GM19372 (cell line): ENCODE results near the gene HHIPL1.

ENCODE experiments used
- ATAC-seq: cut with Tn5 transposase; IDR thresholded peaks from one replicate; pipeline ENCODE4 v1.9.1; 2021; ENCODE audit warnings: mild to moderate bottlenecking, low read depth, moderate library complexity; ENCODE audit not compliant: unreplicated experiment

HHIPL1 gene

GRCh38 chr14:99672506-99673304 is 27.8 kb downstream of the HHIPL1 start:
- peak; percentile 75 for ATAC-seq

- ATAC-seq: no peak
Observed at GRCh38 chr14:99673305-99674063, 28.6 kb downstream of the HHIPL1 start.

- ATAC-seq: no peak
Observed at GRCh38 chr14:99674064-99674650, 29.2 kb downstream of the HHIPL1 start.

GRCh38 chr14:99674776-99675381 is 29.9 kb downstream of the HHIPL1 start:
- no peak for ATAC-seq

GRCh38 chr14:99675382-99675835 is 30.5 kb downstream of the HHIPL1 start:
- ATAC-seq: no peak

- no peak for ATAC-seq
Observed at GRCh38 chr14:99675951-99676350, 31.0 kb downstream of the HHIPL1 start.

GRCh38 chr14:99676657-99677056 is 31.7 kb downstream of the HHIPL1 start:
- no peak for ATAC-seq

GRCh38 chr14:99677231-99678140 is 32.6 kb downstream of the HHIPL1 start:
- no peak for ATAC-seq

GRCh38 chr14:99678198-99678597 is 33.3 kb downstream of the HHIPL1 start:
- ATAC-seq: no peak

GRCh38 chr14:99679111-99679510 is 34.2 kb downstream of the HHIPL1 start:
- no peak for ATAC-seq

GRCh38 chr14:99679543-99679942 is 34.6 kb downstream of the HHIPL1 start:
- no peak for ATAC-seq

GRCh38 chr14:99679996-99680395 is 35.1 kb downstream of the HHIPL1 start:
- ATAC-seq: no peak

GRCh38 chr14:99681101-99681831 is 36.3 kb downstream of the HHIPL1 start:
- ATAC-seq: no peak

GRCh38 chr14:99681832-99682148 is 36.9 kb downstream of the HHIPL1 start:
- no peak for ATAC-seq

- peak; percentile 36 for ATAC-seq
Observed at GRCh38 chr14:99682809-99683618, 38.1 kb downstream of the HHIPL1 start.

- ATAC-seq: peak; percentile 90
Observed at GRCh38 chr14:99683619-99684409, 38.9 kb downstream of the HHIPL1 start, which contains the start of gene CYP46A1. TSS of gene CYP46A1 (plus strand) at chr14:99684298. CDS start at chr14:99684418, 120 bp downstream.

GRCh38 chr14:99684410-99684934 is 39.5 kb downstream of the HHIPL1 start:
- ATAC-seq: peak; percentile 27
